ENCODE data around the gene ZNF189. TPM values are rescaled to one million over a fixed set of nuclear protein-coding genes. Genes with fewer than 3 reads are reported as not detected.

The ZNF189 gene
- polyA plus RNA-seq, 4 donors, result 7.3 to 77.8 (median 12.9) TPM

GRCh38 chr9:101432171-101432570 is 33.5 kb downstream of the ZNF189 start:
- Histone ChIP-seq H3K27me3 (ENCODE audit: control insufficient read depth in 3 of 3, insufficient read depth in 3 of 3, low read length in 3 of 3) (no peaks in the 10 kb centered on the region), H3K4me1 (ENCODE audit: control insufficient read depth in 3 of 3, insufficient read depth in 2 of 3, low read depth in 1 of 3, low read length in 2 of 3) (peaks cover 6 to 55% (median 7%) of the 10 kb centered on the region in 3 donors), H3K9me3 (ENCODE audit: control insufficient read depth in 2 of 2, insufficient read depth in 1 of 2, low read depth in 1 of 2, low read length in 1 of 2) (no peaks in the 10 kb centered on the region), H3K36me3 (ENCODE audit: control insufficient read depth in 3 of 3, insufficient read depth in 2 of 3, low read depth in 1 of 3, low read length in 3 of 3) (peaks cover 0 to 30% (median 15%) of the 10 kb centered on the region in 3 donors), H3K4me3 (ENCODE audit: low read depth in 1 of 3, low read length in 3 of 3) (peak overlapping the region in 2 of 3 donors; percentile 1 to 89), H3K27ac (ENCODE audit: low read depth in 1 of 3, low read length in 2 of 3) (peak overlapping the region in 2 of 3 donors; percentile 54 to 93)
- DNase-seq, result peak in 1 of 2 donors; percentile 49
- FAIRE-seq, result no peak

- Histone ChIP-seq H3K36me3 (ENCODE audit: control insufficient read depth in 3 of 3, insufficient read depth in 2 of 3, low read depth in 1 of 3, low read length in 3 of 3) (peaks cover 0 to 26% (median 12%) of the 10 kb centered on the region in 3 donors), H3K9me3 (ENCODE audit: control insufficient read depth in 2 of 2, insufficient read depth in 1 of 2, low read depth in 1 of 2, low read length in 1 of 2) (no peaks in the 10 kb centered on the region), H3K4me3 (ENCODE audit: low read depth in 1 of 3, low read length in 3 of 3) (peak overlapping the region in 2 of 3 donors; percentile 12 to 89), H3K27me3 (ENCODE audit: control insufficient read depth in 3 of 3, insufficient read depth in 3 of 3, low read length in 3 of 3) (no peaks in the 10 kb centered on the region), H3K27ac (ENCODE audit: low read depth in 1 of 3, low read length in 2 of 3) (peak overlapping the region in 2 of 3 donors; percentile 55 to 93), H3K4me1 (ENCODE audit: control insufficient read depth in 3 of 3, insufficient read depth in 2 of 3, low read depth in 1 of 3, low read length in 2 of 3) (peaks cover 6 to 56% (median 7%) of the 10 kb centered on the region in 3 donors)
- no peak for FAIRE-seq
- DNase-seq, result peak in 1 of 2 donors; percentile 51
- WGBS, 3 donors, result 14 to 52% (median 29%) methylated on average over 1 of the region's 1 CpG
Measured at GRCh38 chr9:101432740-101433139, 34.1 kb downstream of the ZNF189 start.

- DNase-seq (peak; percentile 84 to 88), FAIRE-seq (peak; percentile 49)
- H3K4me3 ChIP-seq (ENCODE audit: low read depth in 1 of 3, low read length in 3 of 3), result peak overlapping the region in 2 of 3 donors; percentile 33 to 89
Measured at GRCh38 chr9:101433229-101433628, 34.6 kb downstream of the ZNF189 start.

GRCh38 chr9:101434998-101435397 is 36.3 kb downstream of the ZNF189 start:
- Histone ChIP-seq H3K36me3 (ENCODE audit: control insufficient read depth in 3 of 3, insufficient read depth in 2 of 3, low read depth in 1 of 3, low read length in 3 of 3) (peaks cover 0 to 12% (median 3%) of the 10 kb centered on the region in 3 donors), H3K27ac (ENCODE audit: low read depth in 1 of 3, low read length in 2 of 3) (peak overlapping the region; percentile 88 to 97 (median 93)), H3K4me1 (ENCODE audit: control insufficient read depth in 3 of 3, insufficient read depth in 2 of 3, low read depth in 1 of 3, low read length in 2 of 3) (peaks cover 4 to 73% (median 7%) of the 10 kb centered on the region in 3 donors), H3K27me3 (ENCODE audit: control insufficient read depth in 3 of 3, insufficient read depth in 3 of 3, low read length in 3 of 3) (no peaks in the 10 kb centered on the region), H3K9me3 (ENCODE audit: control insufficient read depth in 2 of 2, insufficient read depth in 1 of 2, low read depth in 1 of 2, low read length in 1 of 2) (no peaks in the 10 kb centered on the region), H3K4me3 (ENCODE audit: low read depth in 1 of 3, low read length in 3 of 3) (peak overlapping the region in 2 of 3 donors; percentile 33 to 89)
- WGBS, 3 donors, result 11 to 44% (median 26%) methylated on average over 3 of the region's 3 CpGs
- FAIRE-seq (no peak), DNase-seq (peak; percentile 55 to 66)

More at GRCh38 chr9:101433229-101433628, 34.6 kb downstream of the ZNF189 start:
- Histone ChIP-seq H3K27me3 (ENCODE audit: control insufficient read depth in 3 of 3, insufficient read depth in 3 of 3, low read length in 3 of 3) (no peaks in the 10 kb centered on the region), H3K4me1 (ENCODE audit: control insufficient read depth in 3 of 3, insufficient read depth in 2 of 3, low read depth in 1 of 3, low read length in 2 of 3) (peaks cover 6 to 61% (median 7%) of the 10 kb centered on the region in 3 donors), H3K27ac (ENCODE audit: low read depth in 1 of 3, low read length in 2 of 3) (peak overlapping the region; percentile 20 to 93 (median 45)), H3K9me3 (ENCODE audit: control insufficient read depth in 2 of 2, insufficient read depth in 1 of 2, low read depth in 1 of 2, low read length in 1 of 2) (no peaks in the 10 kb centered on the region), H3K36me3 (ENCODE audit: control insufficient read depth in 3 of 3, insufficient read depth in 2 of 3, low read depth in 1 of 3, low read length in 3 of 3) (peaks cover 0 to 25% (median 12%) of the 10 kb centered on the region in 3 donors)
- WGBS, 3 donors, result 21 to 48% (median 36%) methylated on average over 3 of the region's 3 CpGs

- H3K27me3 ChIP-seq (ENCODE audit: control insufficient read depth in 3 of 3, insufficient read depth in 3 of 3, low read length in 3 of 3), result no peaks in the 10 kb centered on the region
- H3K4me3 ChIP-seq (ENCODE audit: low read depth in 1 of 3, low read length in 3 of 3), result peak within 1 kb of the TSS in 2 of 3 donors; percentile 33 to 89
- peaks cover 4 to 75% (median 7%) of the 10 kb centered on the region in 3 donors for H3K4me1 ChIP-seq (ENCODE audit: control insufficient read depth in 3 of 3, insufficient read depth in 2 of 3, low read depth in 1 of 3, low read length in 2 of 3)
- H3K9me3 ChIP-seq (ENCODE audit: control insufficient read depth in 2 of 2, insufficient read depth in 1 of 2, low read depth in 1 of 2, low read length in 1 of 2), result no peaks in the 10 kb centered on the region
- DNase-seq (peak in 1 of 2 donors; percentile 83), FAIRE-seq (no peak)
- H3K36me3 ChIP-seq (ENCODE audit: control insufficient read depth in 3 of 3, insufficient read depth in 2 of 3, low read depth in 1 of 3, low read length in 3 of 3), result peaks cover 0 to 8% (median 0%) of the 10 kb centered on the region in 3 donors
- 11 to 46% (median 17%) methylated on average over 2 of the region's 2 CpGs for WGBS, 3 donors
- peak within 1 kb of the TSS; percentile 88 to 97 (median 93) for H3K27ac ChIP-seq (ENCODE audit: low read depth in 1 of 3, low read length in 2 of 3)
Measured at GRCh38 chr9:101435601-101436079, 37.0 kb downstream of the ZNF189 start, which contains the start of gene ALDOB. Gene ALDOB, minus strand, starts transcription at chr9:101435774. Its CDS starts 4,887 bp downstream, at chr9:101430887.

GRCh38 chr9:101437806-101438232 is 39.2 kb downstream of the ZNF189 start:
- Histone ChIP-seq H3K27me3 (ENCODE audit: control insufficient read depth in 3 of 3, insufficient read depth in 3 of 3, low read length in 3 of 3) (peaks cover 0 to 2% (median 0%) of the 10 kb centered on the region in 3 donors), H3K4me3 (ENCODE audit: low read depth in 1 of 3, low read length in 3 of 3) (no peak overlapping the region), H3K36me3 (ENCODE audit: control insufficient read depth in 3 of 3, insufficient read depth in 2 of 3, low read depth in 1 of 3, low read length in 3 of 3) (no peaks in the 10 kb centered on the region), H3K27ac (ENCODE audit: low read depth in 1 of 3, low read length in 2 of 3) (peak overlapping the region; percentile 61 to 93 (median 80)), H3K4me1 (ENCODE audit: control insufficient read depth in 3 of 3, insufficient read depth in 2 of 3, low read depth in 1 of 3, low read length in 2 of 3) (peaks cover 0 to 77% (median 5%) of the 10 kb centered on the region in 3 donors), H3K9me3 (ENCODE audit: control insufficient read depth in 2 of 2, insufficient read depth in 1 of 2, low read depth in 1 of 2, low read length in 1 of 2) (no peaks in the 10 kb centered on the region)
- 11 to 57% (median 31%) methylated on average over 2 of the region's 2 CpGs for WGBS, 3 donors
- peak; percentile 15 for FAIRE-seq
- DNase-seq, result peak; percentile 92 to 99

- Histone ChIP-seq H3K27ac (ENCODE audit: low read depth in 1 of 3, low read length in 2 of 3) (peak overlapping the region; percentile 61 to 93 (median 78)), H3K27me3 (ENCODE audit: control insufficient read depth in 3 of 3, insufficient read depth in 3 of 3, low read length in 3 of 3) (peaks cover 0 to 2% (median 0%) of the 10 kb centered on the region in 3 donors), H3K9me3 (ENCODE audit: control insufficient read depth in 2 of 2, insufficient read depth in 1 of 2, low read depth in 1 of 2, low read length in 1 of 2) (peaks cover 0 to 5% of the 10 kb centered on the region in 2 donors), H3K4me3 (ENCODE audit: low read depth in 1 of 3, low read length in 3 of 3) (no peak overlapping the region), H3K4me1 (ENCODE audit: control insufficient read depth in 3 of 3, insufficient read depth in 2 of 3, low read depth in 1 of 3, low read length in 2 of 3) (peaks cover 0 to 79% (median 5%) of the 10 kb centered on the region in 3 donors), H3K36me3 (ENCODE audit: control insufficient read depth in 3 of 3, insufficient read depth in 2 of 3, low read depth in 1 of 3, low read length in 3 of 3) (no peaks in the 10 kb centered on the region)
- WGBS, 3 donors, result 19 to 58% (median 30%) methylated on average over 3 of the region's 3 CpGs
- peak in 1 of 2 donors; percentile 68 for DNase-seq
- no peak for FAIRE-seq
Measured at GRCh38 chr9:101438523-101438922, 39.9 kb downstream of the ZNF189 start.

- peak overlapping the region; percentile 84 to 93 (median 92) for H3K27ac ChIP-seq (ENCODE audit: low read depth in 1 of 3, low read length in 2 of 3)
- no peaks in the 10 kb centered on the region for H3K36me3 ChIP-seq (ENCODE audit: control insufficient read depth in 3 of 3, insufficient read depth in 2 of 3, low read depth in 1 of 3, low read length in 3 of 3)
- whole genome bisulfite sequencing, 3 donors, result 3 to 41% (median 25%) methylated on average over 3 of the region's 3 CpGs
- peaks cover 0 to 78% (median 2%) of the 10 kb centered on the region in 3 donors for H3K4me1 ChIP-seq (ENCODE audit: control insufficient read depth in 3 of 3, insufficient read depth in 2 of 3, low read depth in 1 of 3, low read length in 2 of 3)
- H3K9me3 ChIP-seq (ENCODE audit: control insufficient read depth in 2 of 2, insufficient read depth in 1 of 2, low read depth in 1 of 2, low read length in 1 of 2), result peaks cover 0 to 6% of the 10 kb centered on the region in 2 donors
- H3K4me3 ChIP-seq (ENCODE audit: low read depth in 1 of 3, low read length in 3 of 3), result peak overlapping the region in 1 of 3 donors; percentile 52
- FAIRE-seq, result peak; percentile 92
- peaks cover 0 to 2% (median 0%) of the 10 kb centered on the region in 3 donors for H3K27me3 ChIP-seq (ENCODE audit: control insufficient read depth in 3 of 3, insufficient read depth in 3 of 3, low read length in 3 of 3)
- DNase-seq, result peak; percentile 92 to 96
Measured at GRCh38 chr9:101440714-101441230, 42.1 kb downstream of the ZNF189 start.
